Motor neuron (in vitro differentiated cells): ENCODE measurements around the gene CA12. TPM values are rescaled to one million over a fixed set of nuclear protein-coding genes. Genes with fewer than 3 reads are reported as not detected.

Experiments used
- ATAC-seq, 8 experiments: fragments of 200-7000 bp; cut with Tn5 transposase; replicated peaks in 6 of 8; 2 replicates each; pipeline ENCODE4 v1.8.0; 2021; ENCODE audit warnings: mild to moderate bottlenecking in 8 of 8, moderate library complexity in 8 of 8
- H3K27ac ChIP-seq, 2 donors: fragments of 250-450 bp; sonication (Bioruptor Pico); 2 replicates each; pipeline ENCODE4 v1.9.0; 2021; ENCODE audit warnings: antibody characterized with exemption in 2 of 2, mild to moderate bottlenecking in 2 of 2, moderate library complexity in 1 of 2
- H3K4me1 ChIP-seq, 2 donors: fragments of 250-450 bp; sonication (Bioruptor Pico); replicated peaks in 1 of 2; 2 replicates each; pipeline ENCODE4 v1.6.1; 2021; ENCODE audit warnings: antibody characterized with exemption in 2 of 2, mild to moderate bottlenecking in 2 of 2, moderate library complexity in 1 of 2
- H3K4me3 ChIP-seq, 5 donors: fragments of 250-450 bp; sonication (Bioruptor Pico); 2 replicates each; pipeline ENCODE4 v1.9.0; 2021; ENCODE audit warnings: antibody characterized with exemption in 5 of 5, mild to moderate bottlenecking in 5 of 5, moderate library complexity in 4 of 5
- WGBS, 10 experiments: fragments of 450-650 bp; shearing (Covaris generic); methylation state at CpG; one replicate each; pipeline ENCODE4 v1.0.0; 2022; 5-methylcytosine and 5-hydroxymethylcytosine counted together
- in situ Hi-C, 9 experiments: fragments of 400-800 bp; cut with MboI; loops; one replicate each; pipeline ENCODE4 v1.15.0; 2021; ENCODE audit warnings: low sequenced_read_pairs in 9 of 9, low pct_unique_long_range_greater_than_20kb in 2 of 9; ENCODE audit not compliant: unreplicated experiment in 9 of 9
- total RNA-seq, 8 experiments: library from RNA; unstranded; fragments of 300-600 nt; gene quantifications; 2 replicates each; pipeline versions ENCODE4 v1.2.3 to v1.2.4, GENCODE V29; 2022

Gene CA12
- total RNA-seq, 8 experiments from 2014 or later, result 0.13 to 40.3 (median 2.8) TPM

- ATAC-seq, result no peak
- in situ Hi-C loops, result loop anchor here in 2 of 9 experiments (10.0 kb wide), 1 partner anchor 99 kb away; no protein-coding TSS in a partner anchor
These were observed 86.3 kb downstream of the CA12 start for GRCh38 chr15:63295341-63295740.

GRCh38 chr15:63294359-63294758 lies 87.3 kb downstream of the CA12 start:
- Histone ChIP-seq H3K4me1 (peaks cover 2 to 6% of the 10 kb centered on the region in 2 donors), H3K4me3 (no peak overlapping the region), H3K27ac (no peak overlapping the region)
- WGBS, 10 experiments, result 90 to 100% (median 100%) methylated on average over 1 to 3 of the region's 3 CpGs; no CpG with 5 or more reads in 1 of the 10 experiments
- in situ Hi-C loops, result loop anchor here in 2 of 9 experiments (10.0 kb wide), 1 partner anchor 100 kb away; no protein-coding TSS in a partner anchor
- peak in 2 of 8 experiments; percentile 34 to 46 for ATAC-seq

More at GRCh38 chr15:63295341-63295740, 86.3 kb downstream of the CA12 start:
- H3K27ac ChIP-seq, result no peak overlapping the region
- peaks cover 6 to 9% of the 10 kb centered on the region in 2 donors for H3K4me1 ChIP-seq
- H3K4me3 ChIP-seq, result no peak overlapping the region

- in situ Hi-C loops, result loop anchor here in 2 of 9 experiments (10.0 kb wide), 1 partner anchor 102 kb away; no protein-coding TSS in a partner anchor
- WGBS, 10 experiments, result 78 to 100% (median 94%) methylated on average over 2 to 5 of the region's 5 CpGs
- Histone ChIP-seq H3K27ac (no peak overlapping the region), H3K4me1 (peaks cover 2 to 6% of the 10 kb centered on the region in 2 donors), H3K4me3 (no peak overlapping the region)
- ATAC-seq, result no peak
These were observed 88.9 kb downstream of the CA12 start for GRCh38 chr15:63292771-63293170.

GRCh38 chr15:63292241-63292640 lies 89.4 kb downstream of the CA12 start:
- WGBS, 10 experiments, result 93 to 100% (median 100%) methylated on average over 1 to 3 of the region's 3 CpGs
- ATAC-seq, result no peak
- no peak overlapping the region for H3K4me3 ChIP-seq
- in situ Hi-C loops, result loop anchor here in 2 of 9 experiments (10.0 kb wide), 1 partner anchor 103 kb away; no protein-coding TSS in a partner anchor
- peaks cover 2 to 6% of the 10 kb centered on the region in 2 donors for H3K4me1 ChIP-seq
- H3K27ac ChIP-seq, result no peak overlapping the region

GRCh38 chr15:63291507-63291906 lies 90.1 kb downstream of the CA12 start:
- in situ Hi-C loops, result loop anchor here in 2 of 9 experiments (10.0 kb wide), 1 partner anchor 103 kb away; no protein-coding TSS in a partner anchor
- ATAC-seq, result peak in 1 of 8 experiments; percentile 58
- H3K27ac ChIP-seq, result no peak overlapping the region

GRCh38 chr15:63288778-63289378 lies 92.8 kb downstream of the CA12 start:
- H3K4me3 ChIP-seq, result no peak overlapping the region
- no peak overlapping the region for H3K27ac ChIP-seq
- peak in 6 of 8 experiments; percentile 54 to 75 (median 70) for ATAC-seq
- peaks cover 2 to 6% of the 10 kb centered on the region in 2 donors for H3K4me1 ChIP-seq
- 0 to 17% (median 5%) methylated on average over 2 to 4 of the region's 4 CpGs for WGBS, 10 experiments
- in situ Hi-C loops, result no loop called here

More at GRCh38 chr15:63291507-63291906, 90.1 kb downstream of the CA12 start:
- Histone ChIP-seq H3K4me1 (peaks cover 2 to 6% of the 10 kb centered on the region in 2 donors), H3K4me3 (no peak overlapping the region)

GRCh38 chr15:63288342-63288741 lies 93.3 kb downstream of the CA12 start:
- no peak overlapping the region for H3K27ac ChIP-seq
- 14 to 100% (median 61%) methylated on average over 1 of the region's 1 CpG; no CpG with 5 or more reads in 6 of the 10 experiments for WGBS, 10 experiments
- H3K4me1 ChIP-seq, result peaks cover 2 to 6% of the 10 kb centered on the region in 2 donors
- H3K4me3 ChIP-seq, result no peak overlapping the region
- in situ Hi-C loops, result no loop called here
- peak in 3 of 8 experiments; percentile 17 to 52 (median 41) for ATAC-seq

GRCh38 chr15:63287109-63287508 lies 94.5 kb downstream of the CA12 start:
- in situ Hi-C loops, result no loop called here
- 64 to 100% (median 88%) methylated on average over 1 to 2 of the region's 2 CpGs for whole genome bisulfite sequencing, 10 experiments
- peaks cover 2 to 6% of the 10 kb centered on the region in 2 donors for H3K4me1 ChIP-seq
- H3K4me3 ChIP-seq, result no peak overlapping the region
- H3K27ac ChIP-seq, result no peak overlapping the region
- ATAC-seq, result no peak

- Histone ChIP-seq H3K4me3 (no peak overlapping the region), H3K4me1 (no peaks in the 10 kb centered on the region), H3K27ac (no peak overlapping the region)
- WGBS, 10 experiments, result 89 to 100% (median 100%) methylated on average over 1 to 4 of the region's 6 CpGs; no CpG with 5 or more reads in 2 of the 10 experiments
- ATAC-seq, result no peak
- in situ Hi-C loops, result no loop called here
These were observed 97.3 kb downstream of the CA12 start for GRCh38 chr15:63284335-63284734.

- in situ Hi-C loops, result no loop called here
- Histone ChIP-seq H3K27ac (no peak overlapping the region), H3K4me3 (no peak overlapping the region), H3K4me1 (peaks cover 3 to 4% of the 10 kb centered on the region in 2 donors)
- no peak for ATAC-seq
- WGBS, 10 experiments, result 72 to 96% (median 89%) methylated on average over 1 to 9 of the region's 9 CpGs
These were observed 98.5 kb downstream of the CA12 start for GRCh38 chr15:63283126-63283525.

- peak in 2 of 8 experiments; percentile 33 to 39 for ATAC-seq
- Histone ChIP-seq H3K4me3 (peak overlapping the region; percentile 45 to 90 (median 74)), H3K27ac (peak overlapping the region; percentile 74 to 93), H3K4me1 (peaks cover 15 to 25% of the 10 kb centered on the region in 2 donors)
- WGBS, 10 experiments, result 0 to 55% (median 29%) methylated on average over 2 to 11 of the region's 17 CpGs; no CpG with 5 or more reads in 1 of the 10 experiments
- in situ Hi-C loops, result no loop called here
These were observed 103.7 kb downstream of the CA12 start for GRCh38 chr15:63277893-63278456.

GRCh38 chr15:63277038-63277892 lies 104.4 kb downstream of the CA12 start, which contains the start of gene APH1B:
Gene APH1B (plus strand): TSS chr15:63277605. CDS start chr15:63277624, 19 bp downstream.
- peak; percentile 85 to 97 (median 92) for ATAC-seq
- Histone ChIP-seq H3K27ac (peak within 1 kb of the TSS; percentile 74 to 93), H3K4me3 (peak within 1 kb of the TSS; percentile 45 to 90 (median 74)), H3K4me1 (peaks cover 15 to 25% of the 10 kb centered on the region in 2 donors)
- in situ Hi-C loops, result no loop called here
- WGBS, 10 experiments, result 0 to 40% (median 0%) methylated on average over 1 to 9 of the region's 102 CpGs; no CpG with 5 or more reads in 1 of the 10 experiments
